ENCODE measurements around the gene HNRNPUL2.

Gene HNRNPUL2

GRCh38 chr11:62687508-62688396 lies 39.5 kb downstream of the HNRNPUL2 start:
- no peak for DNase-seq (ENCODE audit: low read depth in 1 of 2, low spot score in 1 of 2)
- TF ChIP-seq POLR2AphosphoS5 (IDR thresholded peaks at IDR 0.05; ENCODE audit: low read depth) (no peak), GABPA (IDR thresholded peaks at IDR 0.05; ENCODE audit: low read depth) (no peak), SPI1 (IDR thresholded peaks at IDR 0.05; ENCODE audit: borderline replicate concordance, low read depth) (no peak), REST (IDR thresholded peaks at IDR 0.05; ENCODE audit: insufficient replicate concordance, low read depth) (no peak), CTCF (IDR thresholded peaks at IDR 0.05; ENCODE audit: insufficient read depth, low read length) (no peak)
- H3K4me3 ChIP-seq (replicated peaks; ENCODE audit: insufficient read depth, low read length) = no peak overlapping the region

GRCh38 chr11:62682518-62682917 lies 44.7 kb downstream of the HNRNPUL2 start:
- no peaks in the 10 kb centered on the region for H3K27me3 ChIP-seq (ENCODE audit: insufficient read depth, poor library complexity, severe bottlenecking)
- DNase-seq (ENCODE audit: low read depth in 1 of 2, low spot score in 1 of 2) = no peak

More at GRCh38 chr11:62687508-62688396, 39.5 kb downstream of the HNRNPUL2 start:
- H3K27ac ChIP-seq (replicated peaks) = no peak overlapping the region
- H3K27me3 ChIP-seq (ENCODE audit: insufficient read depth, poor library complexity, severe bottlenecking) = no peaks in the 10 kb centered on the region

More at GRCh38 chr11:62682518-62682917, 44.7 kb downstream of the HNRNPUL2 start:
- Histone ChIP-seq H3K4me3 (replicated peaks; ENCODE audit: insufficient read depth, low read length) (no peak overlapping the region), H3K27ac (replicated peaks) (no peak overlapping the region)
- TF ChIP-seq POLR2AphosphoS5 (IDR thresholded peaks at IDR 0.05; ENCODE audit: low read depth) = no peak
- TF ChIP-seq CTCF (IDR thresholded peaks at IDR 0.05; ENCODE audit: insufficient read depth, low read length) = no peak
- TF ChIP-seq GABPA (IDR thresholded peaks at IDR 0.05; ENCODE audit: low read depth) = no peak
- TF ChIP-seq REST (IDR thresholded peaks at IDR 0.05; ENCODE audit: insufficient replicate concordance, low read depth) = no peak
- no peak for TF ChIP-seq SPI1 (IDR thresholded peaks at IDR 0.05; ENCODE audit: borderline replicate concordance, low read depth)
